Activated naive CD4-positive, alpha-beta T cell treated with anti-CD3 and anti-CD28 coated beads, Interleukin-2, amount 50 U/mL, for 24 hours (primary cell): ENCODE results near the gene KLK12.
A peak's percentile ranks its signal among the peaks of the same experiment; 100 is the strongest.

Experiments used
- H3K27ac Mint-ChIP-seq: one replicate; pipeline ENCODE4 v1.8.0; 2021; ENCODE audit warnings: mild to moderate bottlenecking, mixed read lengths
- H3K27me3 Mint-ChIP-seq: one replicate; pipeline ENCODE4 v1.8.0; 2021; ENCODE audit warnings: mixed read lengths
- H3K36me3 Mint-ChIP-seq: one replicate; pipeline ENCODE4 v1.8.0; 2021; ENCODE audit warnings: mixed read lengths
- H3K4me1 Mint-ChIP-seq: one replicate; pipeline ENCODE4 v1.8.0; 2021; ENCODE audit warnings: mixed read lengths
- H3K4me3 Mint-ChIP-seq: one replicate; pipeline ENCODE4 v1.8.0; 2021; ENCODE audit warnings: mild to moderate bottlenecking, mixed read lengths
- H3K9me3 Mint-ChIP-seq: one replicate; pipeline ENCODE4 v1.8.0; 2021; ENCODE audit warnings: mixed read lengths

KLK12 gene, protein sequence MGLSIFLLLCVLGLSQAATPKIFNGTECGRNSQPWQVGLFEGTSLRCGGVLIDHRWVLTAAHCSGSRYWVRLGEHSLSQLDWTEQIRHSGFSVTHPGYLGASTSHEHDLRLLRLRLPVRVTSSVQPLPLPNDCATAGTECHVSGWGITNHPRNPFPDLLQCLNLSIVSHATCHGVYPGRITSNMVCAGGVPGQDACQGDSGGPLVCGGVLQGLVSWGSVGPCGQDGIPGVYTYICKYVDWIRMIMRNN

DNA sequence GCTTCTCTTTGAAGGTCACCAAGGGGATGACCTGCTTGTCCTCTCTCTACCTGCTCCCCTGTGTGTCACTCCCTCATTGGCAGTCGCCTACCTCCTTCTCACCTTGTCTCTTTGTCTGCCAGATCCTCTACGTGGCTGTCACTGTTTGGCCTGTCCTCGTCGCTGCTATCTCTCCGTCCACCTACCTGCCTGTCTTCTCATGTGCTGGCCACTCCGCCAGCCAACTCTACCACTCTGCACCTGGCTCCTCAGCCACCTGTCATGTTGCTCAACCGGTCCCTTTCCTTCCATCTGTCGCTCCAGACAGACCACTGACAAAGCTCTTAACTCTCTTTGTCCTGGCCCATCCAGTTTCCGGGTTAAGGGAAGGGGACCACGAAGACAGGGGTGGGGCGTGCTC is at the start of gene KLK12:
Gene KLK12, minus strand, starts transcription at position 299 of the 400 bp plus-strand sequence. CDS start 381 bp downstream, outside the sequence.
- Mint-ChIP-seq H3K9me3 (no peaks in the 10 kb centered on the region), H3K4me1 (no peaks in the 10 kb centered on the region), H3K27ac (no peak within 1 kb of the TSS), H3K27me3 (peaks cover 16% of the 10 kb centered on the region), H3K36me3 (no peaks in the 10 kb centered on the region), H3K4me3 (no peak within 1 kb of the TSS)

DNA sequence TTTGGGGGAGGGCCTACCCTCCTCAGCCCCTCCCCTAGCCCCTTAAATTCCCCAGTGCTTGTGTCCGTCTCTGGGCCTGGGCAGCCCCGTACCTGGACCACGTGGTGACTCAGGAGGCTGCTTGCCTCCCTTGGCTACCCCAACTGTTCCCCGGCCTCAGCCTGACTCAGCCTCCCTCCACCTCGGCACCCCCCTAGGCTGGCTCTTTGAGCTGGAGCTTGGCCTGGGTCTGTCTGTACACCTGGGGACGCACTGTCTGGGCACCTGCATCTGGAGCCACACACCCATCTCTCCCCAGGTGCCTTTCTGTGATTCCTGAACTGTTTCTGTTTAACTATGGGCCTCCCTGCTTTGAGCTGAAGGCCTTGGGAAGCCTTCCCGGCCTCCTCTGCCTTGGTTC is 49.7 kb upstream of the KLK12 start:
- peaks cover 8% of the 10 kb centered on the region for H3K27me3 Mint-ChIP-seq
- H3K4me1 Mint-ChIP-seq: no peaks in the 10 kb centered on the region
- no peak overlapping the region for H3K4me3 Mint-ChIP-seq
- no peak overlapping the region for H3K27ac Mint-ChIP-seq
- H3K9me3 Mint-ChIP-seq: no peaks in the 10 kb centered on the region
- no peaks in the 10 kb centered on the region for H3K36me3 Mint-ChIP-seq

GRCh38 chr19:51083783-51084182 is 49.0 kb upstream of the KLK12 start:
- Mint-ChIP-seq H3K27ac (no peak overlapping the region), H3K27me3 (peaks cover 8% of the 10 kb centered on the region), H3K4me1 (no peaks in the 10 kb centered on the region), H3K4me3 (no peak overlapping the region), H3K36me3 (no peaks in the 10 kb centered on the region), H3K9me3 (no peaks in the 10 kb centered on the region)

- H3K27me3 Mint-ChIP-seq: peaks cover 8% of the 10 kb centered on the region
- no peak overlapping the region for H3K27ac Mint-ChIP-seq
- H3K9me3 Mint-ChIP-seq: no peaks in the 10 kb centered on the region
- H3K36me3 Mint-ChIP-seq: no peaks in the 10 kb centered on the region
- no peak overlapping the region for H3K4me3 Mint-ChIP-seq
- no peaks in the 10 kb centered on the region for H3K4me1 Mint-ChIP-seq
These were observed 48.4 kb upstream of the KLK12 start for GRCh38 chr19:51083181-51083580.

DNA sequence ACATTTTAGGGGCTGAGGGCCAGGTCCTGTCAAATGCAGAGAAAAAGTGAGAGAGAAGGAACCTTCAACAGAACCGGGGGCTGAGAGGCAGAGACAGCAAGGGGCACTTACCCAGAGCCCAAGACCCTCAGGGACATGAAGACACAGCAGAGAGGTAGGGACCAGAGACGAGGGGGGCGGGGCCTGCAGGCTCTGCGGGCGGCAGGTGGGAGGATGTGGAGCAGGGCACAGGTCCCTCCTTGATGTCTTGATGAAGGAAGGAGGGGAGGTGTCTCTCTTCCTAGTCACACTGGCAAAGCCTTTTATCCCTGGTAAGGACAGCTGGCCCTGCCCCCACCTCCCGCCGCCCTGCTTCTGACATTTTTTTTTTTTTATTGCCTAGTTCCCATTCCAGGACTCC is 47.8 kb upstream of the KLK12 start, which contains the start of gene KLK14:
Gene KLK14, minus strand, starts transcription at position 277 of the 400 bp plus-strand sequence. Its CDS starts 273 bp downstream, at position 4.
- Mint-ChIP-seq H3K4me3 (no peak within 1 kb of the TSS), H3K27me3 (peaks cover 8% of the 10 kb centered on the region), H3K36me3 (no peaks in the 10 kb centered on the region), H3K9me3 (no peaks in the 10 kb centered on the region), H3K4me1 (no peaks in the 10 kb centered on the region), H3K27ac (no peak within 1 kb of the TSS)

- no peak overlapping the region for H3K4me3 Mint-ChIP-seq
- H3K4me1 Mint-ChIP-seq: no peaks in the 10 kb centered on the region
- H3K27ac Mint-ChIP-seq: no peak overlapping the region
- H3K36me3 Mint-ChIP-seq: no peaks in the 10 kb centered on the region
- H3K27me3 Mint-ChIP-seq: peaks cover 8% of the 10 kb centered on the region
- no peaks in the 10 kb centered on the region for H3K9me3 Mint-ChIP-seq
These were observed 46.7 kb upstream of the KLK12 start for GRCh38 chr19:51081476-51081875.

GRCh38 chr19:51079481-51080110 is 44.8 kb upstream of the KLK12 start:
- peaks cover 8% of the 10 kb centered on the region for H3K27me3 Mint-ChIP-seq
- no peaks in the 10 kb centered on the region for H3K36me3 Mint-ChIP-seq
- no peak overlapping the region for H3K4me3 Mint-ChIP-seq
- no peaks in the 10 kb centered on the region for H3K9me3 Mint-ChIP-seq
- no peak overlapping the region for H3K27ac Mint-ChIP-seq
- H3K4me1 Mint-ChIP-seq: no peaks in the 10 kb centered on the region

DNA sequence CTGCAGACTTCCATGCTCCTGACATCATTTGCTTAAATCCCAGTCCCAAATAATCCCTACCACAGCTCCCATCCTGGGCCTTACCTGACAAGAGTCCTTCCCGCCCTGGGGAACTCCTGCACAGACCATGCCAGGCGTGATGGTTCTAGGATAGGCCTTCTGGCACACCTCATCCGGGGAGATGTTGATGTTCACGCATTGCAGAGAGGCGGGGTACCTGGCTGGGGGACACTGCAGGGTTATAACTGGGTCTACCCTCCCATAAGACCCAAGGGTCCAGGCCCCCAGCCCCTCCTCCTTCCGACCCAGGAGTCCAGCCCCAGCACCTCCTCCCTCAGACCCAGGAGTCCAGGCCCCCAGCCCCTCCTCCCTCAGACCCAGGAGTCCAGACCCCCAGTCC is 43.9 kb upstream of the KLK12 start:
- Mint-ChIP-seq H3K9me3 (peaks cover 5% of the 10 kb centered on the region), H3K4me1 (no peaks in the 10 kb centered on the region), H3K27ac (no peak overlapping the region), H3K36me3 (no peaks in the 10 kb centered on the region), H3K4me3 (no peak overlapping the region), H3K27me3 (peaks cover 13% of the 10 kb centered on the region)

DNA sequence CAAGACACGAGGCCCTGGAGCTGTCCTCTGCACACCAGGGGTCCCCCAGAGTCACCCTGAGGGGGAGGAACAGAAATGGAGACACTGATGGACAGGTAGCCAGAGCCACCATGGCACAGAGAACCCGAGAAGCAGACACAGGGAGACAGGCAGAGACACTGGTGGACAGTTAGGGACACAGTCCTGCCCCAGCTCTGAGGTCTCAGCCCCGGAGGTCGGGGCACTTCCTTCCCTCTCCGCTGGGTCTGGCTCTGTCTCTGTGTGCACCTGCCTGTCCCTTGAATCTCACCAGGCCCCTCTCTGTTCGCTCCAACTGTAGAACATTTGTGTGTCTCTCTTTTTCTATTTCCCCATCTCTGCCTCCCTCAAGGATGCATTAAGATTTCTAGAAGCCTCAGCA is 43.3 kb upstream of the KLK12 start:
- Mint-ChIP-seq H3K9me3 (peaks cover 5% of the 10 kb centered on the region), H3K36me3 (no peaks in the 10 kb centered on the region), H3K4me1 (no peaks in the 10 kb centered on the region), H3K4me3 (no peak overlapping the region), H3K27ac (no peak overlapping the region), H3K27me3 (peaks cover 10% of the 10 kb centered on the region)

DNA sequence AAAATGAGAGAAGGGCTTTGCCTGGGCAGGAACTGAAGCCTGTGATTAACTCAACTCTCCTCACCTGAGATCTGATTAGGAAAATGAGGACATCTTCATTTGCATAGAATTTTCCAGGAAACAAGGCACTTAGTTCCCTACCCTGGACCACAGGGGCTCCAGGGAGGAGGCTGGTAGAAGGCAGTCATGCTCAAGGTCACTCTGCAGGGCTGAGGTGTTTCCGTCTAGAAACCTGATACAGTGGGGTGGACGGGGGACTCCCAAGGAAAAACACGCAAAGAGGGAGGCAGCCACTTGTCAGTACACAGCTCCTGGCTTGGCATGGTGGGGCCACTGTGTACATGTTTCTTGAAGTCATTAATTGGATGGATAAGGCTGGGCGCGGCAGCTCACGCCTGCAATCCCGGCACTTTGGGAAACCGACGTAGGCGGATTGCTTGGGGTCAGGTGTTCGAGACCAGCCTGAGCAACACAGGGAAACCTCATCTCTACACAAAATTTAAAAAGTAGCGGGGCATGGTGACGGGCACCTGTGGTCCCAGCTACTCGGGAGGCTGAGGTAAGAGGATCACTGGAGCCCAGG is 41.9 kb upstream of the KLK12 start:
- H3K4me3 Mint-ChIP-seq: no peak overlapping the region
- no peaks in the 10 kb centered on the region for H3K36me3 Mint-ChIP-seq
- H3K27ac Mint-ChIP-seq: no peak overlapping the region
- no peaks in the 10 kb centered on the region for H3K4me1 Mint-ChIP-seq
- peaks cover 5% of the 10 kb centered on the region for H3K9me3 Mint-ChIP-seq
- H3K27me3 Mint-ChIP-seq: peaks cover 9% of the 10 kb centered on the region

- Mint-ChIP-seq H3K27ac (no peak overlapping the region), H3K36me3 (no peaks in the 10 kb centered on the region), H3K9me3 (peaks cover 5% of the 10 kb centered on the region), H3K27me3 (peaks cover 9% of the 10 kb centered on the region), H3K4me1 (no peaks in the 10 kb centered on the region), H3K4me3 (no peak overlapping the region)
These were observed 41.2 kb upstream of the KLK12 start for GRCh38 chr19:51075998-51076397.

GRCh38 chr19:51071095-51071405 is 36.2 kb upstream of the KLK12 start:
- Mint-ChIP-seq H3K27me3 (peaks cover 21% of the 10 kb centered on the region), H3K9me3 (peaks cover 5% of the 10 kb centered on the region), H3K27ac (no peak overlapping the region), H3K4me1 (no peaks in the 10 kb centered on the region), H3K36me3 (peaks cover under 1% of the 10 kb centered on the region), H3K4me3 (no peak overlapping the region)

GRCh38 chr19:51070334-51071094 is 35.7 kb upstream of the KLK12 start:
- H3K27me3 Mint-ChIP-seq: peaks cover 23% of the 10 kb centered on the region
- no peak overlapping the region for H3K27ac Mint-ChIP-seq
- H3K9me3 Mint-ChIP-seq: peaks cover 5% of the 10 kb centered on the region
- no peaks in the 10 kb centered on the region for H3K4me1 Mint-ChIP-seq
- no peak overlapping the region for H3K4me3 Mint-ChIP-seq
- peaks cover 2% of the 10 kb centered on the region for H3K36me3 Mint-ChIP-seq

- H3K27ac Mint-ChIP-seq: no peak overlapping the region
- H3K4me3 Mint-ChIP-seq: no peak overlapping the region
- H3K27me3 Mint-ChIP-seq: peaks cover 29% of the 10 kb centered on the region
- H3K4me1 Mint-ChIP-seq: no peaks in the 10 kb centered on the region
- no peaks in the 10 kb centered on the region for H3K9me3 Mint-ChIP-seq
- H3K36me3 Mint-ChIP-seq: peaks cover 2% of the 10 kb centered on the region
These were observed 31.8 kb upstream of the KLK12 start for GRCh38 chr19:51066393-51067186.

DNA sequence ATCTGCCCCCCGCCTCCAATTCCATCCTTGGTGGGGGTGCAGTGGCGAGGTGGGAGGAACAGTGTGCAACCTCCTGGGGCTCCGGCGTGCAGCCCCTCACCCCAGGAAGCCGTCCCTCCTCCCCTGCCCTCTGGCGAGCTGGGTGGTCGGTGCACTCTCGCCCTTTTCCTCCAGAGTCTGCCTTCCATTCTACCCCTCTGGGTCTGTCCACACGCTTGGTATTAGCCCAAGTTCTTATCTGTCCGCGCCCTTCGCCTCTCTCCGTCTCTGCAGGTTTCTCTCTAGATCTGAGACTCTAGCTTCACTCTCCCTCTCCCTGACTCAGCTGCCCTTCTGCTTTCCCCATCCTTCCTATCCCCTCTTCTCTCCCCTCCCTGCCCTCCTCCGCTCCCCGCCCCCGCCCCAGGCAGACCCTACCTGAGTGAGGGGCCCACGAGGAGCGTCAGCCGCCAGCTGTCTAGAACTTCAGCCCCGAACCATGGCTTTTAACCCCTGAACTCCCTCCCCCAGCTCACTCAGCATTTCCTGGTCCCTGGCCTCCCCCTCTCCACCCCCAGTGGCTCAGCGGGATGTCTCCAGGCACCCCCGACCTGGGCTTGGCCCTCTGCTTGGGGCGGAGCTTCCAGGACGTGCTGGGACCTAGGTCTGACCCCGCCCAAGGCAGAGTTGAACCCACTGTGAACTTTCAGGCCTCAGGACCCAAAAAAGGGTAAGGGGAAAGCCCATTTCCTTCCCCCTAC is 30.6 kb upstream of the KLK12 start:
- H3K36me3 Mint-ChIP-seq: peaks cover 2% of the 10 kb centered on the region
- no peaks in the 10 kb centered on the region for H3K4me1 Mint-ChIP-seq
- H3K27ac Mint-ChIP-seq: no peak overlapping the region
- no peaks in the 10 kb centered on the region for H3K9me3 Mint-ChIP-seq
- H3K4me3 Mint-ChIP-seq: peak overlapping the region; percentile 63
- peaks cover 34% of the 10 kb centered on the region for H3K27me3 Mint-ChIP-seq
